NT2/D1 (cell line): ENCODE measurements around the gene NES.

Source experiments
- DNase-seq: peaks from one replicate; pipeline ENCODE4 v3.0.0-alpha.2; 2011; ENCODE audit warnings: low read depth, low spot score
- H3K27me3 ChIP-seq: 2 replicates; pipeline ENCODE4 v1.6.0; 2011; ENCODE audit warnings: mild to moderate bottlenecking; ENCODE audit not compliant: insufficient read length, insufficient read depth
- H3K36me3 ChIP-seq: 2 replicates; pipeline ENCODE4 v1.6.1; 2011; ENCODE audit warnings: mild to moderate bottlenecking, low read length, mixed read lengths; ENCODE audit not compliant: insufficient read depth, insufficient read length
- H3K4me1 ChIP-seq: 2 replicates; pipeline ENCODE4 v1.5.1; 2011; ENCODE audit not compliant: insufficient read depth, insufficient read length
- H3K4me3 ChIP-seq: 2 replicates; pipeline ENCODE4 v1.5.1; 2011; ENCODE audit warnings: low read depth; ENCODE audit not compliant: insufficient read length
- H3K9ac ChIP-seq: 2 replicates; pipeline ENCODE4 v1.6.0; 2011; ENCODE audit warnings: low read depth; ENCODE audit not compliant: insufficient read length
- H3K9me3 ChIP-seq: 2 replicates; pipeline ENCODE4 v1.5.1; 2011; ENCODE audit warnings: mild to moderate bottlenecking, low read length; ENCODE audit not compliant: insufficient read depth
- SUZ12 ChIP-seq: IDR thresholded peaks from 2 replicates; pipeline ENCODE4 v1.6.1; 2011; ENCODE audit not compliant: insufficient read length, insufficient read depth; ENCODE audit errors: extremely low read depth
- YY1 ChIP-seq: IDR thresholded peaks from 2 replicates; pipeline ENCODE4 v1.6.1; 2011; ENCODE audit not compliant: insufficient read length, insufficient read depth
- ZNF274 ChIP-seq: IDR thresholded peaks from 2 replicates; pipeline ENCODE4 v1.6.1; 2011; ENCODE audit warnings: mild to moderate bottlenecking, low read depth, low read length

Gene NES

GRCh38 chr1:156618853-156619581, 58.2 kb downstream of the NES start, which contains the start of gene HAPLN2:
Gene HAPLN2 (plus strand): TSS chr1:156619415. CDS start chr1:156623491, 4,076 bp downstream.
- TF ChIP-seq ZNF274, result no peak
- no peak for TF ChIP-seq SUZ12
- no peak for TF ChIP-seq YY1
- Histone ChIP-seq H3K27me3 (peaks cover 40% of the 10 kb centered on the region), H3K4me3 (no peak within 1 kb of the TSS), H3K9me3 (peaks cover 9% of the 10 kb centered on the region; the same call in 1 of the 2 replicates), H3K36me3 (no peaks in the 10 kb centered on the region), H3K4me1 (peaks cover 5% of the 10 kb centered on the region), H3K9ac (no peak within 1 kb of the TSS)
- DNase-seq, result no peak
